A673 (cell line): ENCODE measurements around the gene COMP. TPM values are rescaled to one million over a fixed set of nuclear protein-coding genes. Genes with fewer than 3 reads are reported as not detected.

Experiments used
- BruUV-seq: library from RNA; stranded (reverse); fragments of 400-500 nt; replicated peaks from 2 replicates; lab custom pipeline; 2021; lab: Mats Ljungman, UMichigan
- CTCF ChIA-PET: fragments of 300-600 bp; sonication (Branson Sonifier 250); formaldehyde crosslinking; loops from one replicate; lab custom pipeline; 2022; ENCODE audit warnings: antibody characterized with exemption; lab: Charles Lee
- POLR2A ChIA-PET: fragments of 300-600 bp; sonication (Branson Sonifier 250); formaldehyde crosslinking; loops from one replicate; lab custom pipeline; 2022; ENCODE audit warnings: antibody characterized with exemption; ENCODE audit not compliant: low non-redundant PET; lab: Charles Lee
- DNase-seq: peaks from one replicate; pipeline ENCODE4 v3.0.0-alpha.2; 2015; ENCODE audit warnings: low spot score
- H3K27ac ChIP-seq: fragments of 200-600 bp; sonication (generic); 2 replicates; pipeline ENCODE4 v1.5.1; 2016; ENCODE audit warnings: mixed run types, low read depth, mild to moderate bottlenecking, mixed read lengths, antibody characterized with exemption, low read length; ENCODE audit not compliant: poor library complexity, severe bottlenecking
- H3K27me3 ChIP-seq: fragments of 200-600 bp; sonication (generic); replicated peaks from 2 replicates; pipeline ENCODE4 v1.6.1; 2017; ENCODE audit warnings: mixed run types, low read depth, mild to moderate bottlenecking, mixed read lengths, antibody characterized with exemption, low read length; ENCODE audit not compliant: insufficient read depth, poor library complexity
- H3K36me3 ChIP-seq: fragments of 200-600 bp; sonication (generic); 2 replicates; pipeline ENCODE4 v1.6.1; 2016; ENCODE audit warnings: mixed run types, mild to moderate bottlenecking, mixed read lengths, antibody characterized with exemption, low read length; ENCODE audit not compliant: insufficient read depth, poor library complexity, severe bottlenecking
- H3K4me1 ChIP-seq: fragments of 200-600 bp; sonication (generic); 2 replicates; pipeline ENCODE4 v1.6.1; 2017; ENCODE audit warnings: mixed run types, mild to moderate bottlenecking, mixed read lengths, antibody characterized with exemption, low read length; ENCODE audit not compliant: insufficient read depth, poor library complexity, severe bottlenecking
- H3K4me3 ChIP-seq: fragments of 200-600 bp; sonication (generic); 2 replicates; pipeline ENCODE4 v1.5.1; 2016; ENCODE audit warnings: low read depth, mixed run types, mild to moderate bottlenecking, mixed read lengths, low read length; ENCODE audit not compliant: poor library complexity, severe bottlenecking
- H3K9me3 ChIP-seq: fragments of 200-600 bp; sonication (generic); 2 replicates; pipeline ENCODE4 v1.6.1; 2016; ENCODE audit warnings: mixed run types, low read depth, mild to moderate bottlenecking, mixed read lengths, antibody characterized with exemption, low read length; ENCODE audit not compliant: poor library complexity, severe bottlenecking
- CTCF ChIP-seq: fragments of 300-800, 200-600 bp; sonication (generic); conservative IDR thresholded peaks from 2 replicates; pipeline ENCODE4 v1.5.1; 2017; ENCODE audit warnings: low read depth, mild to moderate bottlenecking, antibody characterized with exemption, low read length, moderate library complexity, mixed read lengths
- EZH2 ChIP-seq: fragments of 200-600 bp; sonication (generic); IDR thresholded peaks from 2 replicates; pipeline ENCODE4 v1.6.1; 2017; ENCODE audit warnings: borderline replicate concordance, low read depth, mild to moderate bottlenecking, mixed read lengths, antibody characterized with exemption, low read length; ENCODE audit not compliant: poor library complexity, severe bottlenecking
- intact Hi-C: fragments of 100-400 bp; cut with micrococcal nuclease; formaldehyde crosslinking; loops from one replicate; pipeline ENCODE4 v1.10.0; 2022; ENCODE audit not compliant: unreplicated experiment
- total RNA-seq: library from RNA; stranded (reverse); gene quantifications from 2 replicates; pipeline ENCODE4 v1.2.3, GENCODE V29; 2021

The COMP gene
- total RNA-seq, 1 experiment from 2014 or later, result not detected

DNA sequence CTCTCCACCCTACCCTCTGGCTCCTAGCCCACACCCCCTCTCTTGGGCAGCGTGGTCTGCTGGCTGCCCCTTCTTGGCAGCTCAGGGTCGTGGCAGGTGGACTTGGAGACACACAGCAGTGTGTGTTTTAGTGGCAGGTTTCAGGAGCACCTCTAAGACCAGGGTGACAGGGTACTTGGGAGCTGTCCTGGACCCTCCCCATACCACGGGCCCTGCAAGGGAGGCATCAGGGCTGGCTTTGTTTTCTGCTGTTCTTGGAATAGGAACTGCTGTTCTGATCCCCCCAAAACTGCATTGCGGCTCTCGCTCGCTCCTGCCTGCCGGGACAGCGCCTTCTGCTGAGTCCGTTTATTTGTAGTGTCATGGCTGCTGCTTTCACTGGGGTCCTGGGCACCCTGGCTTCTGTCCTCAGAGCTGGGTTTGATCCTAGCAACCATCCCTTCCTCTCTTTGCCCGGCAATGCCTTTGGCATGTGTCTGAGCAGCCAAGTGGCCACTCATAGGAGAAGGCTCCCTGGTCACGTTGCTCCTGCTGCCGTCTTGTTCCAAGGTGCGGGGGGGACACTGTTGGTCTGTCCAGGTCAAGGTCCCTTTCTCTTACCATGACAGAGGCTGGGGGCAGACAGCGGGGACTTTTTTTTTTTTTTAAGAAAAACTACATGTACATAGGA is 12.1 kb downstream of the COMP start:
- Histone ChIP-seq H3K4me3 (no peak overlapping the region), H3K4me1 (no peaks in the 10 kb centered on the region), H3K27me3 (no peaks in the 10 kb centered on the region), H3K27ac (no peak overlapping the region), H3K36me3 (no peaks in the 10 kb centered on the region), H3K9me3 (no peaks in the 10 kb centered on the region)
- no peak for DNase-seq
- POLR2A ChIA-PET, result no interaction called here
- CTCF ChIA-PET, result no interaction called here
- TF ChIP-seq CTCF (no peak), EZH2 (no peak)
- intact Hi-C loops, result no loop called here
- no TSS peak for BruUV-seq

DNA sequence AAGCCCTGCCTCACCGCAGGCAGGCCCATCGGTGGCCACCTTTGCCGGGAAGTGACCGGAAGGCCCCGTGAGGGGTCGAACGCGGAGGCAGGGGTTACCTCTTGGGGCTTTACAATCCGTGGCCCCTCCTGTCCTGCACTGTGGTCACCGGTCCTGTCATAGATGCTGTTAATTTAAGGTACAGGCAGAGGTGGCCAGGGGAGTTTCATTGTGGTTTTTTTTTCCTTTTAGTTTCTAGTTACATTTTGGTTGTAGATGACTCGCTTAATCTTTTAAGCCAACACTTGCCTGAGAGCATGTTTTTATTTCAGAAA is 13.1 kb downstream of the COMP start:
- no peak for DNase-seq
- ChIA-PET POLR2A (no interaction called here), CTCF (no interaction called here)
- no peaks in the 10 kb centered on the region for H3K27me3 ChIP-seq
- H3K36me3 ChIP-seq, result no peaks in the 10 kb centered on the region
- BruUV-seq, result no TSS peak
- H3K9me3 ChIP-seq, result no peaks in the 10 kb centered on the region
- H3K27ac ChIP-seq, result no peak overlapping the region
- TF ChIP-seq EZH2 (no peak), CTCF (no peak)
- intact Hi-C loops, result no loop called here
- H3K4me1 ChIP-seq, result no peaks in the 10 kb centered on the region
- no peak overlapping the region for H3K4me3 ChIP-seq

DNA sequence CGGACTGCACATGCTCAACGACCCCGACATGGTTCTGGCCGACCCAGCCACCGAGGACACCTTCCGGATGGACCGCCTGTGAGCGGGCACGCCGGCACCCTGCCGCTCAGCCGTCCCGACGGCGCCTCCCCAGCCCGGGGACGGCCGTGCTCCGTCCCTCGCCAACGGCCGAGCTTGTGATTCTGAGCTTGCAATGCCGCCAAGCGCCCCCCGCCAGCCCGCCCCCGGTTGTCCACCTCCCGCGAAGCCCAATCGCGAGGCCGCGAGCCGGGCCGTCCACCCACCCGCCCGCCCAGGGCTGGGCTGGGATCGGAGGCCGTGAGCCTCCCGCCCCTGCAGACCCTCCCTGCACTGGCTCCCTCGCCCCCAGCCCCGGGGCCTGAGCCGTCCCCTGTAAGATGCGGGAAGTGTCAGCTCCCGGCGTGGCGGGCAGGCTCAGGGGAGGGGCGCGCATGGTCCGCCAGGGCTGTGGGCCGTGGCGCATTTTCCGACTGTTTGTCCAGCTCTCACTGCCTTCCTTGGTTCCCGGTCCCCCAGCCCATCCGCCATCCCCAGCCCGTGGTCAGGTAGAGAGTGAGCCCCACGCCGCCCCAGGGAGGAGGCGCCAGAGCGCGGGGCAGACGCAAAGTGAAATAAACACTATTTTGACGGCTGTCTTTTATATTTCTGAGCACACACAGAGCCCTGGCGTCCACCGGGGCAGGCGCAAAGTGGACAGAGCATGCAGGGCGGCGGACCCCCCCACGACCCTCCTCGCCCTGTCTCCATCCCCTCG is 13.6 kb downstream of the COMP start:
- H3K27ac ChIP-seq, result no peak overlapping the region
- no TSS peak for BruUV-seq
- ChIA-PET POLR2A (interaction anchor here (0.7 kb wide), 1 partner anchor 18 kb away, joined by 3 read pairs; no protein-coding TSS in a partner anchor), CTCF (no interaction called here)
- no peak for DNase-seq
- TF ChIP-seq EZH2 (no peak), CTCF (no peak)
- no peaks in the 10 kb centered on the region for H3K9me3 ChIP-seq
- no peak overlapping the region for H3K4me3 ChIP-seq
- H3K4me1 ChIP-seq, result no peaks in the 10 kb centered on the region
- no peaks in the 10 kb centered on the region for H3K36me3 ChIP-seq
- no peaks in the 10 kb centered on the region for H3K27me3 ChIP-seq
- intact Hi-C loops, result no loop called here
